A549 (cell line): ENCODE data around the gene MMP24. TPM values are rescaled to one million over a fixed set of nuclear protein-coding genes. Genes with fewer than 3 reads are reported as not detected.

Experiments
- ATAC-seq, 2 experiments: fragments of 200-7000 bp in 1 of 2; fragments of >200 bp in 1 of 2; cut with Nextera tagmentation in 1 of 2; cut with Tn5 transposase in 1 of 2; 3 replicates each; pipeline versions ENCODE4 v1.8.0 to v1.9.1; 2018 to 2020; ENCODE audit warnings: mild to moderate bottlenecking in 1 of 2, moderate library complexity in 1 of 2
- CTCF ChIA-PET: fragments of 300-600 bp; sonication (Branson Sonifier 250); formaldehyde crosslinking; extraction: SDS; loops from one replicate; lab custom pipeline; 2021; ENCODE audit warnings: antibody characterized with exemption, inconsistent platforms; lab: Yijun Ruan, JAX
- POLR2A ChIA-PET: fragments of 350-600 bp; formaldehyde crosslinking; extraction: SDS; loops from one replicate; lab custom pipeline; 2021; ENCODE audit warnings: antibody characterized with exemption, inconsistent platforms; lab: Yijun Ruan, JAX
- DNase-seq, 2 experiments: peaks; one replicate each; pipeline versions ENCODE4 v3.0.0 to v3.0.0-alpha.2; 2011 to 2016; ENCODE audit warnings: low read depth in 1 of 2, low spot score in 1 of 2
- FAIRE-seq: peaks from 2 replicates; lab custom pipeline; 2011; peaks lifted over from hg19 to GRCh38; lab: Jason Lieb, UNC
- H3K27ac ChIP-seq, 2 experiments: fragments of >200 bp; sonication (Bioruptor Twin); formaldehyde crosslinking; 3 replicates each; pipeline ENCODE4 v1.5.1; 2016 to 2017
- H3K4me1 ChIP-seq: fragments of >200 bp; sonication (Bioruptor Twin); formaldehyde crosslinking; 3 replicates; pipeline ENCODE4 v1.6.1; 2016
- H3K4me2 ChIP-seq: fragments of >200 bp; sonication (Bioruptor Twin); formaldehyde crosslinking; 3 replicates; pipeline ENCODE4 v1.6.1; 2016
- H3K4me3 ChIP-seq: fragments of >200 bp; sonication (Bioruptor Twin); formaldehyde crosslinking; 3 replicates; pipeline ENCODE4 v1.5.1; 2016
- H3K9me3 ChIP-seq: fragments of >200 bp; sonication (Bioruptor Twin); formaldehyde crosslinking; 3 replicates; pipeline ENCODE4 v1.6.1; 2016
- CHD4 ChIP-seq: fragments of 200-600 bp; sonication (generic); IDR thresholded peaks from 2 replicates; pipeline ENCODE4 v1.6.1; 2016; ENCODE audit warnings: antibody characterized with exemption, mild to moderate bottlenecking, borderline replicate concordance
- EHMT2 ChIP-seq: fragments of 200-600 bp; sonication (generic); IDR thresholded peaks from 2 replicates; pipeline ENCODE4 v1.6.1; 2016; ENCODE audit warnings: antibody characterized with exemption, low read depth, mild to moderate bottlenecking, moderate library complexity
- EP300 ChIP-seq, 2 experiments: fragments of >200 bp; sonication (Bioruptor Twin); formaldehyde crosslinking; IDR thresholded peaks; 2 replicates in 1 of 2; 3 replicates in 1 of 2; pipeline ENCODE4 v1.6.1; 2016 to 2017
- ESRRA ChIP-seq: fragments of 150-350 bp; IDR thresholded peaks from 2 replicates; pipeline ENCODE4 v1.6.1; 2014; ENCODE audit warnings: mild to moderate bottlenecking, low read length, borderline replicate concordance
- FOSB ChIP-seq: fragments of 250-450 bp; sonication (Bioruptor Pico); IDR thresholded peaks from 2 replicates; pipeline ENCODE4 v1.5.0; 2020; ENCODE audit warnings: mild to moderate bottlenecking, moderate library complexity
- FOXS1 ChIP-seq: fragments of 250-450 bp; sonication (Bioruptor Pico); IDR thresholded peaks from 2 replicates; pipeline ENCODE4 v1.5.0; 2020; ENCODE audit warnings: mild to moderate bottlenecking, moderate library complexity
- GATA3 ChIP-seq: IDR thresholded peaks from 2 replicates; pipeline ENCODE4 v1.6.1; 2012; ENCODE audit warnings: borderline replicate concordance
- HDAC2 ChIP-seq: fragments of 200-600 bp; sonication (generic); IDR thresholded peaks from 2 replicates; pipeline ENCODE4 v1.6.1; 2016
- HMGXB4 ChIP-seq: fragments of 250-450 bp; sonication (Bioruptor Pico); IDR thresholded peaks from 2 replicates; pipeline ENCODE4 v1.5.0; 2021; ENCODE audit warnings: mild to moderate bottlenecking, moderate library complexity, borderline replicate concordance
- HOXA7 ChIP-seq: fragments of 250-450 bp; sonication (Bioruptor Pico); IDR thresholded peaks from 2 replicates; pipeline ENCODE4 v1.5.0; 2020; ENCODE audit warnings: mild to moderate bottlenecking, moderate library complexity
- HOXB13 ChIP-seq: fragments of 250-450 bp; sonication (Bioruptor Pico); IDR thresholded peaks from 2 replicates; pipeline ENCODE4 v1.5.0; 2020; ENCODE audit warnings: low read depth, mild to moderate bottlenecking, moderate library complexity
- JUN ChIP-seq, 2 experiments: fragments of >200 bp; sonication (Bioruptor Twin); formaldehyde crosslinking; IDR thresholded peaks; 2 replicates in 1 of 2; 3 replicates in 1 of 2; pipeline ENCODE4 v1.6.1; 2016 to 2017
- JUNB ChIP-seq: fragments of >200 bp; sonication (Bioruptor Twin); formaldehyde crosslinking; IDR thresholded peaks from 2 replicates; pipeline ENCODE4 v1.6.1; 2016
- KDM1A ChIP-seq: fragments of 200-600 bp; sonication (generic); IDR thresholded peaks from 2 replicates; pipeline ENCODE4 v1.6.1; 2016; ENCODE audit warnings: low read depth, mild to moderate bottlenecking
- MAX ChIP-seq: IDR thresholded peaks from 2 replicates; pipeline ENCODE4 v1.6.1; 2012
- MAZ ChIP-seq: fragments of 150-350 bp; IDR thresholded peaks from 2 replicates; pipeline ENCODE4 v1.6.1; 2014; ENCODE audit warnings: antibody characterized with exemption, low read depth, low read length, borderline replicate concordance
- NFE2L2 ChIP-seq: fragments of 150-350 bp; conservative IDR thresholded peaks from 2 replicates; pipeline ENCODE4 v1.6.1; 2014; ENCODE audit warnings: low read length
- NPAS2 ChIP-seq: fragments of 250-450 bp; sonication (Bioruptor Pico); IDR thresholded peaks from 2 replicates; pipeline ENCODE4 v1.8.0; 2022; ENCODE audit warnings: mild to moderate bottlenecking, moderate library complexity, borderline replicate concordance
- RAD21 ChIP-seq, 2 experiments: fragments of >200 bp in 1 of 2; sonication (Bioruptor Twin) in 1 of 2; formaldehyde crosslinking in 1 of 2; IDR thresholded peaks in 1 of 2; conservative IDR thresholded peaks in 1 of 2; 2 replicates in 1 of 2; 3 replicates in 1 of 2; pipeline ENCODE4 v1.6.1; 2012 to 2018; ENCODE audit warnings: inconsistent platforms in 1 of 2
- RCOR1 ChIP-seq: fragments of 150-350 bp; IDR thresholded peaks from 2 replicates; pipeline ENCODE4 v1.6.1; 2014; ENCODE audit warnings: antibody characterized with exemption, low read length, low read depth
- RFX5 ChIP-seq: fragments of 450-650 bp; IDR thresholded peaks from 2 replicates; pipeline ENCODE4 v1.7.1; 2014; ENCODE audit warnings: antibody characterized with exemption, mild to moderate bottlenecking, moderate library complexity
- RNF2 ChIP-seq: fragments of 200-600 bp; sonication (generic); IDR thresholded peaks from 2 replicates; pipeline ENCODE4 v1.6.1; 2016; ENCODE audit warnings: low read depth, mild to moderate bottlenecking, antibody characterized with exemption, moderate library complexity, borderline replicate concordance
- SMC3 ChIP-seq: fragments of >200 bp; sonication (Bioruptor Twin); formaldehyde crosslinking; IDR thresholded peaks from 3 replicates; pipeline ENCODE4 v1.6.1; 2018; ENCODE audit warnings: inconsistent platforms
- ZFP36 ChIP-seq: fragments of 450-650 bp; IDR thresholded peaks from 2 replicates; pipeline ENCODE4 v1.6.1; 2014; ENCODE audit warnings: borderline replicate concordance; ENCODE audit not compliant: partially characterized antibody
- WGBS: methylation state at CpG from one replicate; pipeline ENCODE4 v1.1.6; 2017; ENCODE audit errors: missing lambda C conversion rate; 5-methylcytosine and 5-hydroxymethylcytosine counted together
- polyA plus RNA-seq, 4 experiments: library from polyadenylated mRNA; depleted of rRNA in 3 of 4; stranded (reverse); fragments of >200 nt; fragmentation: RNase III in 1 of 4; extraction: RNeasy Plus Mini Kit Qiagen cat#74134 plus additional on column Dnase treatment in 1 of 4; gene quantifications; 2 replicates in 3 of 4; 3 replicates in 1 of 4; pipeline ENCODE4 v1.2.3, GENCODE V29; 2011 to 2017
- TF ChIP-seq, protein P1 (sequence below): fragments of >200 bp; sonication (Bioruptor Twin); formaldehyde crosslinking; IDR thresholded peaks from 2 replicates; pipeline ENCODE4 v1.6.1; 2016
- TF ChIP-seq, protein P2 (sequence below): IDR thresholded peaks from 2 replicates; pipeline ENCODE4 v1.6.1; 2012; ENCODE audit warnings: low read depth, borderline replicate concordance
- TF ChIP-seq, protein P3 (sequence below): fragments of >200 bp; sonication (Bioruptor Twin); formaldehyde crosslinking; IDR thresholded peaks from 3 replicates; pipeline ENCODE4 v1.5.1; 2016

MMP24 gene
- polyA plus RNA-seq, 2 of the 4 experiments (the other 2 are of a cell fraction) = 21.3 to 33.3 TPM

- ATAC-seq = peak; percentile 47 to 58
- POLR2A ChIA-PET = interaction anchor here (0.5 to 2.9 kb wide), 3 partner anchors 13 to 120 kb away, joined by 3 to 17 read pairs (median 3); partner anchors contain the start of gene MMP24OS
- no peak for FAIRE-seq
Observed at GRCh38 chr20:35264755-35265154, 38.3 kb downstream of the MMP24 start.

GRCh38 chr20:35267092-35267491 is 40.6 kb downstream of the MMP24 start:
- 95% methylated on average over 12 of the region's 16 CpGs for WGBS
- no peak for TF ChIP-seq JUN (IDR thresholded peaks at IDR 0.05)
- TF ChIP-seq HOXB13 = no peak
- TF ChIP-seq ZFP36 = no peak
- TF ChIP-seq RAD21 (conservative IDR thresholded peaks at IDR 0.05 in 1 of 2, IDR thresholded peaks at IDR 0.05 in 1 of 2) = no peak
- no peak for TF ChIP-seq NFE2L2
- TF ChIP-seq RCOR1 = no peak
- TF ChIP-seq ESRRA = no peak
- TF ChIP-seq GATA3 = no peak
- TF ChIP-seq RFX5 = no peak
- TF ChIP-seq CHD4 = no peak
- TF ChIP-seq, protein P1, sequence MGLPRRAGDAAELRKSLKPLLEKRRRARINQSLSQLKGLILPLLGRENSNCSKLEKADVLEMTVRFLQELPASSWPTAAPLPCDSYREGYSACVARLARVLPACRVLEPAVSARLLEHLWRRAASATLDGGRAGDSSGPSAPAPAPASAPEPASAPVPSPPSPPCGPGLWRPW = no peak
- no peak for TF ChIP-seq SMC3
- TF ChIP-seq MAZ = no peak
- TF ChIP-seq HOXA7 = no peak
- TF ChIP-seq HMGXB4 (CRISPR knock-in tag) = no peak
- TF ChIP-seq JUNB = no peak
- no peak for TF ChIP-seq FOSB (CRISPR knock-in tag)
- TF ChIP-seq, protein P2, sequence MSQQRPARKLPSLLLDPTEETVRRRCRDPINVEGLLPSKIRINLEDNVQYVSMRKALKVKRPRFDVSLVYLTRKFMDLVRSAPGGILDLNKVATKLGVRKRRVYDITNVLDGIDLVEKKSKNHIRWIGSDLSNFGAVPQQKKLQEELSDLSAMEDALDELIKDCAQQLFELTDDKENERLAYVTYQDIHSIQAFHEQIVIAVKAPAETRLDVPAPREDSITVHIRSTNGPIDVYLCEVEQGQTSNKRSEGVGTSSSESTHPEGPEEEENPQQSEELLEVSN = no peak
- no peak for TF ChIP-seq FOXS1
- no peak for TF ChIP-seq EP300 (IDR thresholded peaks at IDR 0.05)
- FAIRE-seq (no peak), ATAC-seq (no peak), DNase-seq (no peak)
- peaks cover 77% of the 10 kb centered on the region for H3K4me1 ChIP-seq
- peak overlapping the region; percentile 98; the same call in 2 of the 3 replicates for H3K4me2 ChIP-seq
- ChIA-PET POLR2A (no interaction called here), CTCF (interaction anchor here (0.6 to 15.8 kb wide), 9 partner anchors 10 to 431 kb away, joined by 3 to 333 read pairs (median 14); partner anchors contain the start of genes ACSS2, EDEM2, GGT7 and MMP24OS)
- H3K4me3 ChIP-seq = no peak overlapping the region
- no peaks in the 10 kb centered on the region for H3K9me3 ChIP-seq
- peak overlapping the region; percentile 97 to 100 for H3K27ac ChIP-seq

More at GRCh38 chr20:35264755-35265154, 38.3 kb downstream of the MMP24 start:
- Histone ChIP-seq H3K9me3 (no peaks in the 10 kb centered on the region), H3K27ac (peak overlapping the region; percentile 97 to 100), H3K4me1 (peaks cover 86% of the 10 kb centered on the region), H3K4me3 (peak overlapping the region; percentile 55), H3K4me2 (peak overlapping the region; percentile 98)
- TF ChIP-seq KDM1A (no peak), NPAS2 (CRISPR knock-in tag) (no peak), SMC3 (peak; percentile 83), RNF2 (no peak), RAD21 (conservative IDR thresholded peaks at IDR 0.05 in 1 of 2, IDR thresholded peaks at IDR 0.05 in 1 of 2) (peak; percentile 82 to 91), MAX (peak; percentile 24; the same call in 1 of the 2 replicates), EHMT2 (no peak), HDAC2 (no peak)
- TF ChIP-seq, protein P3, sequence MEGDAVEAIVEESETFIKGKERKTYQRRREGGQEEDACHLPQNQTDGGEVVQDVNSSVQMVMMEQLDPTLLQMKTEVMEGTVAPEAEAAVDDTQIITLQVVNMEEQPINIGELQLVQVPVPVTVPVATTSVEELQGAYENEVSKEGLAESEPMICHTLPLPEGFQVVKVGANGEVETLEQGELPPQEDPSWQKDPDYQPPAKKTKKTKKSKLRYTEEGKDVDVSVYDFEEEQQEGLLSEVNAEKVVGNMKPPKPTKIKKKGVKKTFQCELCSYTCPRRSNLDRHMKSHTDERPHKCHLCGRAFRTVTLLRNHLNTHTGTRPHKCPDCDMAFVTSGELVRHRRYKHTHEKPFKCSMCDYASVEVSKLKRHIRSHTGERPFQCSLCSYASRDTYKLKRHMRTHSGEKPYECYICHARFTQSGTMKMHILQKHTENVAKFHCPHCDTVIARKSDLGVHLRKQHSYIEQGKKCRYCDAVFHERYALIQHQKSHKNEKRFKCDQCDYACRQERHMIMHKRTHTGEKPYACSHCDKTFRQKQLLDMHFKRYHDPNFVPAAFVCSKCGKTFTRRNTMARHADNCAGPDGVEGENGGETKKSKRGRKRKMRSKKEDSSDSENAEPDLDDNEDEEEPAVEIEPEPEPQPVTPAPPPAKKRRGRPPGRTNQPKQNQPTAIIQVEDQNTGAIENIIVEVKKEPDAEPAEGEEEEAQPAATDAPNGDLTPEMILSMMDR = peak; percentile 59
- CTCF ChIA-PET = interaction anchor here (0.6 to 15.8 kb wide), 38 partner anchors 11 to 434 kb away, joined by 3 to 333 read pairs (median 5); partner anchors contain the start of genes EDEM2, MMP24, MMP24OS and TRPC4AP
- peak; percentile 61 to 88 for DNase-seq
- WGBS = 0% methylated on average over 1 of the region's 1 CpG
